DMS53 (cell line): ENCODE data around the gene BTAF1.
A peak's percentile ranks its signal among the peaks of the same experiment; 100 is the strongest.

ENCODE experiments used
- DNase-seq: peaks from one replicate; lab custom pipeline; 2025; lab: John Stamatoyannopoulos, UW

Gene BTAF1

DNA sequence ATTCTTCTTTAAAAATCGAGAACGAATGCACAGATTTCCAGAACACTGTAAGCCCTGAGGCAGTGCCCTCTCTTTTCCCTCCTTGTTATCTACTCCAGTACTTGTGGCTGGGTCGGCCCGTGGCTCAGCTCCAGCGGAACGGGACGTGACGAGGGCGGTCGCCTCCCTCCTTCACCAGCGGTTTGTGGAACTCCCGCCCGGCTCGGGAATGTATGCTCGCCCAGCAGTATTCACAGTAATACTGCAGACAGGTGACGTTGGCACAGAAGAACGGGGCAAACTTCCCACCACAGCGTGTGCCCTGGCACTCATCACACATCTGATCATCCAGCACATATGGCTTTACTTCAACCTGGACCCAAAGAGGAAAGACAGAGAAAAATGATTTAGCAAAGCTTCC, 128.5 kb downstream of the BTAF1 start:
- no peak for DNase-seq

DNA sequence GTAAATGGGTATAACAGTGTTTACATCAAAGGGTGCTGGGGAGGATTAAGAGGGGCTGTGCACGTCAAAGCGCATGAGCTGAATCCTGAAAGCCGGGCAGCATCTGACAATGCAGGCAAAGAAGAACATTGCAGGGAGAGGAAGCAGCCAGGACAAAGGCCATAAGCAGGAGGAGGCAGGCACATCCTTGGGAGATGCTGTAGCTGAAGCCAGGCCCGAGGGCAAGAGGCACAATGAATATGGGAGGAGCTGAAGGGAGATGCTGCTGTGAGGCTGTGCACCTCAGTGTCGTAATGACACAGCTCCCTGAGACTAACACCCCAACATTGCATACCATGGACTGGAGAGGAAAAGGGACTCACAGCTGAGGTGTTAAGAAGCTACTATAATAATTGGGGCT, 129.2 kb downstream of the BTAF1 start:
- no peak for DNase-seq

- no peak for DNase-seq
Measured at GRCh38 chr10:92054807-92055206, 131.2 kb downstream of the BTAF1 start.

DNA sequence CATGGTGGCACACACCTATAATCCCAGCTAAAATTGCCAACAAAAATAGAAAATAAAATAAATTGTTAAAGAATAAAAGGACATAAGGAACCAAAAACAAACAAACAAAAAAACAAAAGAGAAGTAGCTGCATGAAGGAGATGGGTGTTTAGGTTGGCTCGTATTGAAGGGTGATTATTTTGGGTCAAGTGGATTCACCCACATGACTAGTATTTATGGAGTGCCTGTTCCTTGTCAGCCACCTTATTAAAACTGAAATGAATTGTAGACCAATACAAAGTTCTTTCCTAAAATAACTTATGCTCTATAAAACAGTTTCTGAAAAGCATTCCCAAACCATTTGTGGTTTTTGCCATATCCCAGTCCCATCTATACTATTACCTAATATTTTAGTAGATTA, 138.7 kb downstream of the BTAF1 start:
- DNase-seq = no peak

DNA sequence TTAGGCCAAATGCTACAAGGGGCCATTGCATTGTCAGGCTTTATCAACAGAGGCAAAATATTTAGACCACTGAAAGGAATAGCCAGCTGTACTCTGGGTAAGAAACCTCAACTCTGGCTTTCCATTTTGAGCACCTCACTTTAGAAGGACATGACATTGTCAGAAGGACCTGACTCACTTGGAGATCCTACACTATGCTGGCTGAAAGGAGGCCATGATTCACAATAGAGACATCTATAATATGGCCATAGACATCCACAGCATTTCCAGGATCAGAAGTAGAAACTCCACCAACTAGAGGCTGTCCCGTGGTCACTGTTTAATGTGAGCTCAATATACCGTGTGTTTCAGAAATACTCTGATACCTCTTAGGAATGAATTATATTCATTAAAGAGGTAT, 140.9 kb downstream of the BTAF1 start:
- no peak for DNase-seq

DNA sequence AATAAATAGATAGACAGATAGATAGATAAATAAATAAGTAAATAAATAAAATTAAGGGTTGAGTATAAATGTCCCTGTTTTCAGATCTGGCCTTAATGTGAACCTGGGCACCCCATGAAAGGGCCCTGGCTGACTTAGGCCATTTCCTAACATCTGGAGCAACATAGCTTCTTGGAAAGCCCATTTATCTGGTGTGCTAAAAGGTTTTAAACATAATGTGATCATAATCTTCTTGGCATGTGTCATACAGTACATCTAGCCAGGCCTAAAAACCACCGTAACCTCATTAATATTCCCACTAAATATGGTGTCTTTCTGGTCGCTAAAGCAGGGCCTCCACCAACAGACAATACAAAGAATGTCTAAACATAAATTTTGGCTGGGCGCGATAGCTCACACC, 142.8 kb downstream of the BTAF1 start:
- no peak for DNase-seq

DNA sequence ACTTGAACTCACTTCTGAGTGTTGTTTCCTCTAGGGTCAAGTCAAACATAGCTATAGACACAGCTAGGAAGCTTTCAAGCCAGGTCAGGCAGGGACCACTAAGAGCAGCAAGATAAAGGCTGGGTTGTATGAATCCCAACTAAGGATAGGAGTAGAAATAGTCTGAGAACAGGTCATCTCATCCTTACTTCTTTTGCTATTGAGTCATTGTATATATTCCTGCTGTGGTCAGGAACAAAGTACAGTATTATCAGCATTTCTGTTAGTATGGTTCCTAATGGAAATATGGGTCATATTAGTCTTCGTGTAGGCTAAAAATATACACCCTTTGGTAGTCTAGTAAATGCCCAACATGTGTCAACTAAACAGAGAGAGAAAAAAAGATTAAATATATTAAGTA, 145.3 kb downstream of the BTAF1 start:
- DNase-seq = no peak

- DNase-seq = peak; percentile 44
Measured at GRCh38 chr10:92074126-92074887, 150.7 kb downstream of the BTAF1 start.

DNA sequence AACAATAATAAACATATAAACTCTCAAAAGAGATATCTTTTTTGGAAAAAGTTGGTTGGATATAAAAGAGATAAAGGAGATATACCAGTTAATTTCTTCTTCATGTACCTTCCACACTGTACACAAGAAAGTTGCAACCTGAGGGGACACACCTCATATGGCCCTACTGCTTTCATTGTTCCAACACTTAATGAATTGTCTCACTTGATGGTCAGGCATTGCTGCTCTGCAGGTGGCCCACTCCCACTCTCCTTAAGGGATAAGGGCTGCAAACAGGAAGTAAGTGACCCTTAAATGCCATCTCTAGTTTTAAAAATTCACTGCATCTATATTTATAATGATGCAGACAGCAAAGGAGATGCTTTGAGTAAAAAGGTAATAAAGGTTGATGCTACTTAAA, 152.3 kb downstream of the BTAF1 start:
- no peak for DNase-seq

DNA sequence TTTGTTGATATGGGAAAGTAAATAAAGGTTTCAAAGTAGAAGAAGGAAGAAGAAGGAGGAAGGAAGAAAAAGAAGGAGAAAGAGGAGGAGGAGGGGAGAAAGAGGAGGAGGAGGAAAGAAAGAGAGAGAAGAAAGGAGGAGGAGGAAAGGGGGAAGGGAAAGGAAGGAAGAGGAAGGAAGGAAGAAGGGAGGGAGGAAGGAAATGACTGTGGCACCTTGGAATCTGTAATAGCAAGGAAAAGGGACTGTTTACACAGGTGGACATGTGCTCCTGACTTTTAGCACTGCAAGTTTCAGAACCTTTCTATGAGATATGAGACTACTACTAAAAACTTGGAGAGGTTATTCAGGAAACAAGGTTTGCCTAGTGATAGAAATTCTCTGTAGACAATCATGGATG, 153.2 kb downstream of the BTAF1 start:
- DNase-seq = no peak

DNA sequence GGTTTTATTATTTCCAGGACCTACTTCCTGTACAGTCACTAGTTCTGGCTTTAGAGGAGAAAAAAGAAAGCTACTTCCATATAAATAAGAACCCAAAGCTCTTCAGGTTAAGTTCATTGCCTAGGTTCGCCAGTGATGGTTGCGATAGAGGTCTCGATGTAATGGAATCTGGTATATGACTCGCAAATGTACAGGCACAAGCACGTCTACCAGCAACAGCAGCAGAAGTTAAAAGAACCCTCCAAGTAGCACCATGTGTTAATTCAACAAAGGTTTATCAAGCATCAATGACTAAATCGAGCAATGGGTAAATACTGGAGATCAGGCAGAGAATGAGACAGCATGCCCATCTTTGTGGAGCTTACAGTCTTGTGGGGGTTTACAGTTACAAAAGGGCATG, 155.4 kb downstream of the BTAF1 start:
- DNase-seq = no peak
